Measurements from ENCODE around the gene MT4. TPM values are rescaled to one million over a fixed set of nuclear protein-coding genes. Genes with fewer than 3 reads are reported as not detected.

MT4 gene
- total RNA-seq, 1 experiment from 2014 or later, result not detected

DNA sequence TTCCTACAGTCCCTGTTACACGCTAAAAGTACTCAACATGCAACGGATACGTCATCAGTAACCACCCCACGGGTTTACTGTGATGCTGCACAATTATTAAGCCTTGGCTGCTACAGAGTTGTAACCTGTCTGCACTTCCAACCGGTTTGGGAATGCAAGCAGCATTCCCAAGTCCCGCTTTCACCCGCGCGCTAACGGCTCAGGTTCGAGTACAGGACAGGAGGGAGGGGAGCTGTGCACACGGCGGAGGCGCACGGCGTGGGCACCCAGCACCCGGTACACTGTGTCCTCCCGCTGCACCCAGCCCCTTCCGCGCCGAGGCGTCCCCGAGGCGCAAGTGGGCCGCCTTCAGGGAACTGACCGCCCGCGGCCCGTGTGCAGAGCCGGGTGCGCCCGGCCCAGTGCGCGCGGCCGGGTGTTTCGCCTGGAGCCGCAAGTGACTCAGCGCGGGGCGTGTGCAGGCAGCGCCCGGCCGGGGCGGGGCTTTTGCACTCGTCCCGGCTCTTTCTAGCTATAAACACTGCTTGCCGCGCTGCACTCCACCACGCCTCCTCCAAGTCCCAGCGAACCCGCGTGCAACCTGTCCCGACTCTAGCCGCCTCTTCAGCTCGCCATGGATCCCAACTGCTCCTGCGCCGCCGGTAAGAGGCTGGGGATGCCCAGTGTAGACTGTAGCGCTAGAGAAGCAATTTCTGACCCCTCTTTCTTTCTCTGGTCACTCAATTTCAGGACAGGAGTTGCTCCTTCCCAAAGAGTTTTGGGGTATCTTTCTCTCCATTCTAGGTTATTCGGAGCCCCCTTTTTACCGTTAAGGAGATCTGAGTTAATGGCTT lies 43.4 kb downstream of the MT4 start, which contains the start of gene MT2A:
MT2A (plus strand) TSS at position 542 of the 833 bp plus-strand sequence; CDS start at position 614, 72 bp downstream.
- TF ChIP-seq, protein P1, sequence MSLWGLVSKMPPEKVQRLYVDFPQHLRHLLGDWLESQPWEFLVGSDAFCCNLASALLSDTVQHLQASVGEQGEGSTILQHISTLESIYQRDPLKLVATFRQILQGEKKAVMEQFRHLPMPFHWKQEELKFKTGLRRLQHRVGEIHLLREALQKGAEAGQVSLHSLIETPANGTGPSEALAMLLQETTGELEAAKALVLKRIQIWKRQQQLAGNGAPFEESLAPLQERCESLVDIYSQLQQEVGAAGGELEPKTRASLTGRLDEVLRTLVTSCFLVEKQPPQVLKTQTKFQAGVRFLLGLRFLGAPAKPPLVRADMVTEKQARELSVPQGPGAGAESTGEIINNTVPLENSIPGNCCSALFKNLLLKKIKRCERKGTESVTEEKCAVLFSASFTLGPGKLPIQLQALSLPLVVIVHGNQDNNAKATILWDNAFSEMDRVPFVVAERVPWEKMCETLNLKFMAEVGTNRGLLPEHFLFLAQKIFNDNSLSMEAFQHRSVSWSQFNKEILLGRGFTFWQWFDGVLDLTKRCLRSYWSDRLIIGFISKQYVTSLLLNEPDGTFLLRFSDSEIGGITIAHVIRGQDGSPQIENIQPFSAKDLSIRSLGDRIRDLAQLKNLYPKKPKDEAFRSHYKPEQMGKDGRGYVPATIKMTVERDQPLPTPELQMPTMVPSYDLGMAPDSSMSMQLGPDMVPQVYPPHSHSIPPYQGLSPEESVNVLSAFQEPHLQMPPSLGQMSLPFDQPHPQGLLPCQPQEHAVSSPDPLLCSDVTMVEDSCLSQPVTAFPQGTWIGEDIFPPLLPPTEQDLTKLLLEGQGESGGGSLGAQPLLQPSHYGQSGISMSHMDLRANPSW (CRISPR knock-in tag; conservative IDR thresholded peaks at IDR 0.05; ENCODE audit: low read depth), result no peak
- TF ChIP-seq, protein P2, sequence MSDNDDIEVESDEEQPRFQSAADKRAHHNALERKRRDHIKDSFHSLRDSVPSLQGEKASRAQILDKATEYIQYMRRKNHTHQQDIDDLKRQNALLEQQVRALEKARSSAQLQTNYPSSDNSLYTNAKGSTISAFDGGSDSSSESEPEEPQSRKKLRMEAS (CRISPR knock-in tag; IDR thresholded peaks at IDR 0.05), result 0 out of 2 replicates have a peak, but pooled peaks have one; percentile 23
- peak; percentile 67; the same call in 1 of the 2 replicates for TF ChIP-seq GABPB1 (CRISPR knock-in tag; IDR thresholded peaks at IDR 0.05)
- TF ChIP-seq, protein P3, sequence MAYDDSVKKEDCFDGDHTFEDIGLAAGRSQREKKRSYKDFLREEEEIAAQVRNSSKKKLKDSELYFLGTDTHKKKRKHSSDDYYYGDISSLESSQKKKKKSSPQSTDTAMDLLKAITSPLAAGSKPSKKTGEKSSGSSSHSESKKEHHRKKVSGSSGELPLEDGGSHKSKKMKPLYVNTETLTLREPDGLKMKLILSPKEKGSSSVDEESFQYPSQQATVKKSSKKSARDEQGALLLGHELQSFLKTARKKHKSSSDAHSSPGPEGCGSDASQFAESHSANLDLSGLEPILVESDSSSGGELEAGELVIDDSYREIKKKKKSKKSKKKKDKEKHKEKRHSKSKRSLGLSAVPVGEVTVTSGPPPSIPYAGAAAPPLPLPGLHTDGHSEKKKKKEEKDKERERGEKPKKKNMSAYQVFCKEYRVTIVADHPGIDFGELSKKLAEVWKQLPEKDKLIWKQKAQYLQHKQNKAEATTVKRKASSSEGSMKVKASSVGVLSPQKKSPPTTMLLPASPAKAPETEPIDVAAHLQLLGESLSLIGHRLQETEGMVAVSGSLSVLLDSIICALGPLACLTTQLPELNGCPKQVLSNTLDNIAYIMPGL (CRISPR knock-in tag; IDR thresholded peaks at IDR 0.05), result no peak; the same call in 1 of the 2 replicates
- TF ChIP-seq, protein P4, sequence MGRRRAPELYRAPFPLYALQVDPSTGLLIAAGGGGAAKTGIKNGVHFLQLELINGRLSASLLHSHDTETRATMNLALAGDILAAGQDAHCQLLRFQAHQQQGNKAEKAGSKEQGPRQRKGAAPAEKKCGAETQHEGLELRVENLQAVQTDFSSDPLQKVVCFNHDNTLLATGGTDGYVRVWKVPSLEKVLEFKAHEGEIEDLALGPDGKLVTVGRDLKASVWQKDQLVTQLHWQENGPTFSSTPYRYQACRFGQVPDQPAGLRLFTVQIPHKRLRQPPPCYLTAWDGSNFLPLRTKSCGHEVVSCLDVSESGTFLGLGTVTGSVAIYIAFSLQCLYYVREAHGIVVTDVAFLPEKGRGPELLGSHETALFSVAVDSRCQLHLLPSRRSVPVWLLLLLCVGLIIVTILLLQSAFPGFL (CRISPR knock-in tag; IDR thresholded peaks at IDR 0.05; ENCODE audit: borderline replicate concordance), result 0 out of 2 replicates have a peak, but pooled peaks have one; percentile 40
- TF ChIP-seq, protein P5, sequence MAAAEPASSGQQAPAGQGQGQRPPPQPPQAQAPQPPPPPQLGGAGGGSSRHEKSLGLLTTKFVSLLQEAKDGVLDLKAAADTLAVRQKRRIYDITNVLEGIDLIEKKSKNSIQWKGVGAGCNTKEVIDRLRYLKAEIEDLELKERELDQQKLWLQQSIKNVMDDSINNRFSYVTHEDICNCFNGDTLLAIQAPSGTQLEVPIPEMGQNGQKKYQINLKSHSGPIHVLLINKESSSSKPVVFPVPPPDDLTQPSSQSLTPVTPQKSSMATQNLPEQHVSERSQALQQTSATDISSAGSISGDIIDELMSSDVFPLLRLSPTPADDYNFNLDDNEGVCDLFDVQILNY (CRISPR knock-in tag; IDR thresholded peaks at IDR 0.05), result 0 out of 2 replicates have a peak, but pooled peaks have one; percentile 67
- 0 out of 2 replicates have a peak, but pooled peaks have one; percentile 28 for TF ChIP-seq ZNF263 (CRISPR knock-in tag; IDR thresholded peaks at IDR 0.05; ENCODE audit: low read depth)
- H3K9me3 Mint-ChIP-seq, result no peaks in the 10 kb centered on the region
- peak within 1 kb of the TSS; percentile 18; the same call in 1 of the 2 replicates for H3K27ac Mint-ChIP-seq
- H3K27me3 Mint-ChIP-seq (ENCODE audit: low read depth), result peaks cover 68% of the 10 kb centered on the region
- ChIA-PET CTCF (interaction anchor here (0.6 to 4.5 kb wide), 6 partner anchors 17 to 171 kb away, joined by 3 to 28 read pairs (median 3); partner anchors contain the start of gene MT1E), POLR2A (interaction anchor here (0.5 to 4.8 kb wide), 13 partner anchors 9 to 1259 kb away, joined by 3 to 68 read pairs (median 4); partner anchors contain the start of genes MT1E, MT1F, MT1G and MT1H)
- peak; percentile 85 for ATAC-seq
- peak; percentile 89 for DNase-seq (ENCODE audit: low spot score)
- peaks cover 43% of the 10 kb centered on the region for H3K4me1 Mint-ChIP-seq
- H3K4me3 Mint-ChIP-seq, result peak within 1 kb of the TSS; percentile 79
- H3K36me3 Mint-ChIP-seq, result no peaks in the 10 kb centered on the region

DNA sequence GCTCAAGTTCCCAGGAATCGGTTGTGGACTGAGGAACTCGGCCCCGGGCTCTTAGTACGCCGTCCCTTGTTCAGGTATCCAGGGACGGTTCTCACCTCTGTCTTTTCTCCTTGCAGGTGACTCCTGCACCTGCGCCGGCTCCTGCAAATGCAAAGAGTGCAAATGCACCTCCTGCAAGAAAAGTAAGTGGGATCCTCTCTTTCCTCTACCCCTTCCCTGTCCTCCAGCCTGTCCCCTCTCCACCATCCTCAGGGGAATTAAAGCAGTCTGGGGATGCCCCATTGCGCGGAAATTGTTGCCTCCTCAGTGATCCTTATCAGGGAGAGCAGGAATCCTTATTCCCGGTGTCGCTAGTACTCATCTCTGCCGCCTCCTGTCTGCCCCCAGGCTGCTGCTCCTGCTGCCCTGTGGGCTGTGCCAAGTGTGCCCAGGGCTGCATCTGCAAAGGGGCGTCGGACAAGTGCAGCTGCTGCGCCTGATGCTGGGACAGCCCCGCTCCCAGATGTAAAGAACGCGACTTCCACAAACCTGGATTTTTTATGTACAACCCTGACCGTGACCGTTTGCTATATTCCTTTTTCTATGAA lies 44.1 kb downstream of the MT4 start:
- H3K4me1 Mint-ChIP-seq, result peaks cover 46% of the 10 kb centered on the region
- H3K9me3 Mint-ChIP-seq, result no peaks in the 10 kb centered on the region
- POLR2A ChIA-PET, result interaction anchor here (0.6 to 4.8 kb wide), 9 partner anchors 9 to 1259 kb away, joined by 3 to 68 read pairs (median 6); partner anchors contain the start of genes MT1E, MT1F, MT1G and MT1H
- DNase-seq (ENCODE audit: low spot score), result no peak
- CTCF ChIA-PET, result interaction anchor here (0.6 to 4.5 kb wide), 6 partner anchors 8 to 170 kb away, joined by 3 to 28 read pairs (median 4); no protein-coding TSS in a partner anchor
- peak overlapping the region; percentile 79 for H3K4me3 Mint-ChIP-seq
- peaks cover 74% of the 10 kb centered on the region for H3K27me3 Mint-ChIP-seq (ENCODE audit: low read depth)
- no peaks in the 10 kb centered on the region for H3K36me3 Mint-ChIP-seq
- ATAC-seq, result peak; percentile 7
- H3K27ac Mint-ChIP-seq, result no peak overlapping the region
- no peak for TF ChIP-seq FOXK1 (CRISPR knock-in tag; IDR thresholded peaks at IDR 0.05)
- TF ChIP-seq GTF2I (CRISPR knock-in tag; conservative IDR thresholded peaks at IDR 0.05), result no peak
- TF ChIP-seq TEAD4 (CRISPR knock-in tag; IDR thresholded peaks at IDR 0.05), result no peak
- no peak for TF ChIP-seq OVOL2 (CRISPR knock-in tag; IDR thresholded peaks at IDR 0.05; ENCODE audit: borderline replicate concordance)
- no peak for TF ChIP-seq MYBL2 (CRISPR knock-in tag; IDR thresholded peaks at IDR 0.05)
- TF ChIP-seq, protein P6, sequence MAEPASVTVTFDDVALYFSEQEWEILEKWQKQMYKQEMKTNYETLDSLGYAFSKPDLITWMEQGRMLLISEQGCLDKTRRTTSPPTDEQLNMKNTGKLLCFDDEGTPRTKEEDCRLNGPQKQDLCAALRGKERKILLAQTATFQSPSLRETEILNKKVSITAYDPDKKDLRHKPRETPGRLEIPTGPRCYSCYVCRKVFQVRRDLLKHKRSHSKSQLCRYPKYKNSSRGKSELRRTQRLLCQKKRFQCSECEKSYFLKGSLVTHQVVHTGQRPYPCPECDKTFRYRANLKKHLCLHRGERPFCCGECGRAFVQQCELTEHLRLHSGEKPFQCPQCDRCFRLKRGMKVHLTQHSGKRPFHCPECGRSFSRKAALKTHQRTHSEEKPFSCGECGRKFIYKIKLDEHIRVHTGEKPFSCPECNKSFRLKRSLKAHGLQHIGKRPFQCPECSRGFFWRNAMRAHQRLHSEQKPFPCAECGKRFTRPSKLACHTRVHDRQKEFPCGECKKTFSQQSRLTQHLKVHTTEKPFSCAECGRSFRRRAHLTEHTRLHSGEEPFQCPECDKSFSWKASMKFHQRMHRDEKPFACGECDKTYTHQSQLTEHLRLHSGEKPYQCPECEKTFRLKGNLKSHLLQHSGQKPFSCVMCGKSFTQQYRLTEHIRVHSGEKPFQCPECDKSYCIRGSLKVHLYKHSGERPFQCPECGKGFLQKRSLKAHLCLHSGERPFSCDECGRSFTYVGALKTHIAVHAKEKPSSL (CRISPR knock-in tag; conservative IDR thresholded peaks at IDR 0.05), result no peak
- TF ChIP-seq, protein P7, sequence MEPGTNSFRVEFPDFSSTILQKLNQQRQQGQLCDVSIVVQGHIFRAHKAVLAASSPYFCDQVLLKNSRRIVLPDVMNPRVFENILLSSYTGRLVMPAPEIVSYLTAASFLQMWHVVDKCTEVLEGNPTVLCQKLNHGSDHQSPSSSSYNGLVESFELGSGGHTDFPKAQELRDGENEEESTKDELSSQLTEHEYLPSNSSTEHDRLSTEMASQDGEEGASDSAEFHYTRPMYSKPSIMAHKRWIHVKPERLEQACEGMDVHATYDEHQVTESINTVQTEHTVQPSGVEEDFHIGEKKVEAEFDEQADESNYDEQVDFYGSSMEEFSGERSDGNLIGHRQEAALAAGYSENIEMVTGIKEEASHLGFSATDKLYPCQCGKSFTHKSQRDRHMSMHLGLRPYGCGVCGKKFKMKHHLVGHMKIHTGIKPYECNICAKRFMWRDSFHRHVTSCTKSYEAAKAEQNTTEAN (CRISPR knock-in tag; IDR thresholded peaks at IDR 0.05), result no peak
- TF ChIP-seq, protein P8, sequence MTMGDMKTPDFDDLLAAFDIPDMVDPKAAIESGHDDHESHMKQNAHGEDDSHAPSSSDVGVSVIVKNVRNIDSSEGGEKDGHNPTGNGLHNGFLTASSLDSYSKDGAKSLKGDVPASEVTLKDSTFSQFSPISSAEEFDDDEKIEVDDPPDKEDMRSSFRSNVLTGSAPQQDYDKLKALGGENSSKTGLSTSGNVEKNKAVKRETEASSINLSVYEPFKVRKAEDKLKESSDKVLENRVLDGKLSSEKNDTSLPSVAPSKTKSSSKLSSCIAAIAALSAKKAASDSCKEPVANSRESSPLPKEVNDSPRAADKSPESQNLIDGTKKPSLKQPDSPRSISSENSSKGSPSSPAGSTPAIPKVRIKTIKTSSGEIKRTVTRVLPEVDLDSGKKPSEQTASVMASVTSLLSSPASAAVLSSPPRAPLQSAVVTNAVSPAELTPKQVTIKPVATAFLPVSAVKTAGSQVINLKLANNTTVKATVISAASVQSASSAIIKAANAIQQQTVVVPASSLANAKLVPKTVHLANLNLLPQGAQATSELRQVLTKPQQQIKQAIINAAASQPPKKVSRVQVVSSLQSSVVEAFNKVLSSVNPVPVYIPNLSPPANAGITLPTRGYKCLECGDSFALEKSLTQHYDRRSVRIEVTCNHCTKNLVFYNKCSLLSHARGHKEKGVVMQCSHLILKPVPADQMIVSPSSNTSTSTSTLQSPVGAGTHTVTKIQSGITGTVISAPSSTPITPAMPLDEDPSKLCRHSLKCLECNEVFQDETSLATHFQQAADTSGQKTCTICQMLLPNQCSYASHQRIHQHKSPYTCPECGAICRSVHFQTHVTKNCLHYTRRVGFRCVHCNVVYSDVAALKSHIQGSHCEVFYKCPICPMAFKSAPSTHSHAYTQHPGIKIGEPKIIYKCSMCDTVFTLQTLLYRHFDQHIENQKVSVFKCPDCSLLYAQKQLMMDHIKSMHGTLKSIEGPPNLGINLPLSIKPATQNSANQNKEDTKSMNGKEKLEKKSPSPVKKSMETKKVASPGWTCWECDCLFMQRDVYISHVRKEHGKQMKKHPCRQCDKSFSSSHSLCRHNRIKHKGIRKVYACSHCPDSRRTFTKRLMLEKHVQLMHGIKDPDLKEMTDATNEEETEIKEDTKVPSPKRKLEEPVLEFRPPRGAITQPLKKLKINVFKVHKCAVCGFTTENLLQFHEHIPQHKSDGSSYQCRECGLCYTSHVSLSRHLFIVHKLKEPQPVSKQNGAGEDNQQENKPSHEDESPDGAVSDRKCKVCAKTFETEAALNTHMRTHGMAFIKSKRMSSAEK (CRISPR knock-in tag; IDR thresholded peaks at IDR 0.05; ENCODE audit: borderline replicate concordance), result no peak

All from WTC11 (cell line).